ENCODE data around the gene DCC.

- no peak for TF ChIP-seq CTCF (IDR thresholded peaks at IDR 0.05)
- no peak for TF ChIP-seq POLR2A (IDR thresholded peaks at IDR 0.05)
- no peak for TF ChIP-seq EP300 (IDR thresholded peaks at IDR 0.05)
These were observed 248.9 kb downstream of the DCC start for GRCh38 chr18:52588931-52589330.
